Erythroblast (primary cell): Measurements from ENCODE around the gene DCUN1D2.

Experiments
- GATA1 ChIP-seq: IDR thresholded peaks from 2 replicates; pipeline ENCODE4 v1.6.1; 2011; ENCODE audit warnings: low read depth, mild to moderate bottlenecking, control low read depth, low read length, moderate library complexity
- POLR2A ChIP-seq: IDR thresholded peaks from 2 replicates; pipeline ENCODE4 v1.6.1; 2011; ENCODE audit warnings: mild to moderate bottlenecking, low read length

DNA sequence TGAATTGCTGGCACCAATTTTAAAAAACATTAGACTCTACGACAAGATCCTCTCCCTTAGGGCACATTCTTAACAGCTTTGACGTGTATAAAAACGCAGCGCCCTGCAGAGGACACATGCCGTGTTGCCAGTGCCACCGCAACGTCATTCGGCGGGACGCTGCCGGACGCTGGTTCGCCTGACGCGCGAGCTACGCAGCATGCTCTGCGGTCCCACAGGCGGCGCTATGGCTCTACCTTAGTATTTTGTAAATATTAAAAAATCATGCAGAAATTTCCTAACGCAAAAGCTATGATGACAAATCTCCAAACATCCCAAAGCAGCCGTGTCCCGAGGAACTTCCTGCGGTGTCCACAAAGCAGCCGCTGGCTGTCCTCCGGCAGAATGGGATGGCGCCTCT lies 33.0 kb downstream of the DCUN1D2 start:
- TF ChIP-seq POLR2A (no peak), GATA1 (no peak)
